Natural killer cell (primary cell): Measurements from ENCODE around the gene ADCY2. TPM values are rescaled to one million over a fixed set of nuclear protein-coding genes. Genes with fewer than 3 reads are reported as not detected.

ENCODE experiments used
- ATAC-seq, 3 donors: fragments of 150-1000 bp in 2 of 3; fragments of 200-7000 bp in 1 of 3; cut with Tn5 transposase; 1 replicate in 1 of 3; 2 replicates in 2 of 3; pipeline ENCODE4 v1.10.0; 2021; ENCODE audit warnings: mild to moderate bottlenecking in 2 of 3, moderate library complexity in 2 of 3
- DNase-seq, 2 donors: peaks; one replicate each; pipeline versions ENCODE4 v3.0.0 to v3.0.0-alpha.2; 2013 to 2021; ENCODE audit warnings: mixed read lengths in 1 of 2
- H3K27ac ChIP-seq: one replicate; pipeline ENCODE4 v1.5.1; 2013; ENCODE audit warnings: mild to moderate bottlenecking, low read length
- H3K27me3 ChIP-seq: one replicate; pipeline ENCODE4 v1.6.1; 2013; ENCODE audit warnings: low read length; ENCODE audit not compliant: control insufficient read depth, insufficient read depth
- H3K36me3 ChIP-seq: one replicate; pipeline ENCODE4 v1.6.1; 2013; ENCODE audit warnings: low read length; ENCODE audit not compliant: control insufficient read depth, insufficient read depth
- H3K4me1 ChIP-seq: one replicate; pipeline ENCODE4 v1.6.1; 2013; ENCODE audit warnings: low read length; ENCODE audit not compliant: control insufficient read depth, insufficient read depth
- H3K4me3 ChIP-seq: one replicate; pipeline ENCODE4 v1.5.1; 2013; ENCODE audit warnings: low read length
- H3K9me3 ChIP-seq: one replicate; pipeline ENCODE4 v1.6.1; 2013; ENCODE audit warnings: low read length; ENCODE audit not compliant: control insufficient read depth, insufficient read depth
- H3K27ac Mint-ChIP-seq, 2 donors: one replicate each; pipeline ENCODE4 v1.8.0; 2022; ENCODE audit warnings: mild to moderate bottlenecking in 2 of 2, mixed read lengths in 2 of 2, moderate library complexity in 1 of 2
- H3K27me3 Mint-ChIP-seq, 2 donors: one replicate each; pipeline ENCODE4 v1.8.0; 2022; ENCODE audit warnings: low read depth in 2 of 2, mixed read lengths in 2 of 2
- H3K36me3 Mint-ChIP-seq: one replicate; pipeline ENCODE4 v1.8.0; 2022; ENCODE audit warnings: mixed read lengths
- H3K4me1 Mint-ChIP-seq, 2 donors: one replicate each; pipeline ENCODE4 v1.8.0; 2022; ENCODE audit warnings: mixed read lengths in 2 of 2
- H3K4me3 Mint-ChIP-seq: one replicate; pipeline ENCODE4 v1.8.0; 2022; ENCODE audit warnings: mild to moderate bottlenecking, moderate library complexity, mixed read lengths
- H3K9me3 Mint-ChIP-seq, 2 donors: one replicate each; pipeline ENCODE4 v1.8.0; 2022; ENCODE audit warnings: mixed read lengths in 2 of 2
- whole genome bisulfite sequencing: methylation state at CpG from one replicate; pipeline ENCODE4 v1.1.7; 2013; ENCODE audit warnings: missing lambda C conversion rate; ENCODE audit not compliant: insufficient coverage; 5-methylcytosine and 5-hydroxymethylcytosine counted together
- intact Hi-C: fragments of 100-400 bp; cut with micrococcal nuclease; formaldehyde crosslinking; loops from one replicate; pipeline ENCODE4 v1.14.2; 2022
- total RNA-seq, 4 donors: library from RNA; stranded (reverse); fragments of 120-200 nt in 1 of 4; gene quantifications; one replicate each; pipeline versions ENCODE4 v1.2.3 to v1.2.4, GENCODE V29; 2013 to 2022
- TF ChIP-seq, protein P1 (sequence below): fragments of 200-600 bp; IDR thresholded peaks from one replicate; pipeline ENCODE4 v1.8.0; 2022; ENCODE audit warnings: antibody characterized with exemption

ADCY2 gene
- total RNA-seq, 3 donors from 2014 or later (not counting 1 experiment from before 2014, with no cell fraction given) = not detected

DNA sequence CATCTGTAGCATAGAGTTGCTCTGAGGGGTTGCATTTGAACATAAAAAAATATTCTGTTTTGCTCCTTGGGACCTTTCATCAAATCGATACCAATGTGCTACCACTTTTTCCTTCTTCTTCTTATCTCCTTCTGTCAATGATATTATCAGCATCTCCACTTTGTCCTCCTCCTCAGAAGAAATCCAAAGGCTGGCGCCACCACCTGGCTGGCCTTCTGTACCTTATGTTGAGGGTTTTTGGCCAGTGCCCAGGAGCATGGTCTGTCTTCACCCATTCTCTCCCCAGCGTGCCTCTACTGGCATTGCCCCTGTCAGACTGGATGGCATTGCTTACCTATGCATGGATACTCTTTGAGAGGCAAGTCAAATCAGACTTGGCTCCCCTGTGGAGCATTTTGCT is 287.8 kb downstream of the ADCY2 start:
- H3K36me3 Mint-ChIP-seq = no peaks in the 10 kb centered on the region
- no peak overlapping the region for H3K27ac Mint-ChIP-seq
- intact Hi-C loops = no loop called here
- ATAC-seq (no peak), DNase-seq (no peak)
- H3K4me3 ChIP-seq = no peak overlapping the region
- TF ChIP-seq, protein P1, sequence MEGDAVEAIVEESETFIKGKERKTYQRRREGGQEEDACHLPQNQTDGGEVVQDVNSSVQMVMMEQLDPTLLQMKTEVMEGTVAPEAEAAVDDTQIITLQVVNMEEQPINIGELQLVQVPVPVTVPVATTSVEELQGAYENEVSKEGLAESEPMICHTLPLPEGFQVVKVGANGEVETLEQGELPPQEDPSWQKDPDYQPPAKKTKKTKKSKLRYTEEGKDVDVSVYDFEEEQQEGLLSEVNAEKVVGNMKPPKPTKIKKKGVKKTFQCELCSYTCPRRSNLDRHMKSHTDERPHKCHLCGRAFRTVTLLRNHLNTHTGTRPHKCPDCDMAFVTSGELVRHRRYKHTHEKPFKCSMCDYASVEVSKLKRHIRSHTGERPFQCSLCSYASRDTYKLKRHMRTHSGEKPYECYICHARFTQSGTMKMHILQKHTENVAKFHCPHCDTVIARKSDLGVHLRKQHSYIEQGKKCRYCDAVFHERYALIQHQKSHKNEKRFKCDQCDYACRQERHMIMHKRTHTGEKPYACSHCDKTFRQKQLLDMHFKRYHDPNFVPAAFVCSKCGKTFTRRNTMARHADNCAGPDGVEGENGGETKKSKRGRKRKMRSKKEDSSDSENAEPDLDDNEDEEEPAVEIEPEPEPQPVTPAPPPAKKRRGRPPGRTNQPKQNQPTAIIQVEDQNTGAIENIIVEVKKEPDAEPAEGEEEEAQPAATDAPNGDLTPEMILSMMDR = no peak
- no peaks in the 10 kb centered on the region for H3K27me3 Mint-ChIP-seq
- peaks cover 0 to 6% of the 10 kb centered on the region in 2 donors for H3K9me3 Mint-ChIP-seq
- peaks cover 3% of the 10 kb centered on the region for H3K9me3 ChIP-seq
- WGBS = 77% methylated on average over 3 of the region's 3 CpGs
- no peaks in the 10 kb centered on the region for H3K36me3 ChIP-seq
- no peaks in the 10 kb centered on the region for H3K4me1 ChIP-seq
- H3K4me3 Mint-ChIP-seq = no peak overlapping the region
- H3K27me3 ChIP-seq = no peaks in the 10 kb centered on the region
- no peaks in the 10 kb centered on the region for H3K4me1 Mint-ChIP-seq
- H3K27ac ChIP-seq = no peak overlapping the region

DNA sequence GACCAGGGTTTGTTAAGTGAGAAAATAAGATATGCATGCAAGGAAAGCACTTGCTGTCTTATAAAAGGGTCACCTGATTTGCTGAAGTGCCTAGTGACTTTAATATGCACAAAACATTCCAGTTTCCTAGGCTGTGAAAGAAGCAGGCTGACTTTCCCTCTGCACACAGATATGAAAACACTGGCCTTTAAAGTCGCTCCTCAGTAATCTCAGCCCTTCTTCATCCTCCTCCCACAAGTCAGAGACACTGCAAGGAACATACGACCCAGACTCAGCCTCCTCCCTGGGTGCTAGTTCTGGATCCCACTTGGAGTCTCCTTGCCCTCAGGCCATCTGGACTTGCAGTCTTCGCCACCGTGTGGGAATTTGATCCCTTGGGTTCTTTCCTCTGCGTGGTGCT is 288.9 kb downstream of the ADCY2 start:
- no peaks in the 10 kb centered on the region for H3K27me3 Mint-ChIP-seq
- Histone ChIP-seq H3K4me1 (no peaks in the 10 kb centered on the region), H3K27me3 (no peaks in the 10 kb centered on the region), H3K36me3 (no peaks in the 10 kb centered on the region), H3K4me3 (no peak overlapping the region), H3K27ac (no peak overlapping the region), H3K9me3 (peaks cover 3% of the 10 kb centered on the region)
- intact Hi-C loops = no loop called here
- peaks cover 0 to 3% of the 10 kb centered on the region in 2 donors for H3K9me3 Mint-ChIP-seq
- ATAC-seq (no peak), DNase-seq (no peak)
- WGBS = 78% methylated on average over 5 of the region's 5 CpGs
- H3K36me3 Mint-ChIP-seq = no peaks in the 10 kb centered on the region
- TF ChIP-seq, protein P1 = no peak
- no peak overlapping the region for H3K4me3 Mint-ChIP-seq
- no peaks in the 10 kb centered on the region for H3K4me1 Mint-ChIP-seq
- H3K27ac Mint-ChIP-seq = no peak overlapping the region

DNA sequence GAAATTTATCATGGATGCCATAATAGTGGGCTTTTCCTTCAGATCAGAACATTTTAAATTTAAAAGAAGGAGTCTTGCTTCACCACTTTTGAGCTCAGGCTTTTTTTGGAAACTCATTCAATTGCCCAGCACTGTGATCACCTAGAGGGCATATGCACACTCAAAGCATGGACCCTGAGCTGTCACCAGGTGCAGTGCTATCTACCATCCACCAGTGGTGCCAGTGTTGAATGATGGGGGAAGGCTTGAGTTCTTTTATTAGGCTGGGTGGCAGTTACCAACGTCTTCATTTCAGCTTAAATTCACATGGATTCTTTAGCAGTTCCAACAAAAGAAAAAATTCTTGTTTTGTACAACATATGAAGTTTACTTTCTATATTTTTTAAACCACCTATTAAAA is 290.9 kb downstream of the ADCY2 start:
- no peak overlapping the region for H3K4me3 ChIP-seq
- Mint-ChIP-seq H3K27me3 (no peaks in the 10 kb centered on the region), H3K4me3 (no peak overlapping the region), H3K36me3 (no peaks in the 10 kb centered on the region), H3K9me3 (peaks cover 0 to 2% of the 10 kb centered on the region in 2 donors), H3K27ac (no peak overlapping the region), H3K4me1 (no peaks in the 10 kb centered on the region)
- TF ChIP-seq, protein P1 = no peak
- H3K36me3 ChIP-seq = no peaks in the 10 kb centered on the region
- no peak for DNase-seq
- no peak for ATAC-seq
- no peaks in the 10 kb centered on the region for H3K4me1 ChIP-seq
- H3K27me3 ChIP-seq = no peaks in the 10 kb centered on the region
- intact Hi-C loops = no loop called here
- H3K9me3 ChIP-seq = peaks cover 3% of the 10 kb centered on the region
- H3K27ac ChIP-seq = no peak overlapping the region
- no CpG with 5 or more reads among the region's 1 CpG for WGBS

DNA sequence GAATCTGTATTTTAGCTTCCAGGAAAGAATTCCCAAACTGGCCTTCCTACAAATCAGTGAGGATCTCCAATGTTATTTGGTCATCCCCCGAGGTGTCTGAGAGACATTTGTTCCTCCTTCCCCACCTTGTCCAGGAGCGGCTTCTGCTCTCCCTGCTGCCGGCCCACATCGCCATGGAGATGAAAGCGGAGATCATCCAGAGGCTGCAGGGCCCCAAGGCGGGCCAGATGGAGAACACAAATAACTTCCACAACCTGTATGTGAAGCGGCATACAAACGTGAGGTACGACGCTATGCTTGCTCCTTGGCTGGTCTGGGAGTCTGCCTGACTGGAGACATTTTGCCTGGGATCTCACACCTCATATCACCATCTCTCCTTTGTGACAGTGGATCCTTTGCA is 294.6 kb downstream of the ADCY2 start:
- intact Hi-C loops = no loop called here
- peaks cover 0 to 6% of the 10 kb centered on the region in 2 donors for H3K9me3 Mint-ChIP-seq
- H3K36me3 ChIP-seq = no peaks in the 10 kb centered on the region
- H3K27ac ChIP-seq = no peak overlapping the region
- H3K36me3 Mint-ChIP-seq = no peaks in the 10 kb centered on the region
- no peaks in the 10 kb centered on the region for H3K27me3 Mint-ChIP-seq
- WGBS = 79% methylated on average over 10 of the region's 10 CpGs
- H3K4me3 ChIP-seq = no peak overlapping the region
- H3K4me1 ChIP-seq = no peaks in the 10 kb centered on the region
- H3K4me3 Mint-ChIP-seq = no peak overlapping the region
- ATAC-seq (no peak), DNase-seq (no peak)
- no peaks in the 10 kb centered on the region for H3K27me3 ChIP-seq
- no peaks in the 10 kb centered on the region for H3K9me3 ChIP-seq
- TF ChIP-seq, protein P1 = no peak
- no peaks in the 10 kb centered on the region for H3K4me1 Mint-ChIP-seq
- H3K27ac Mint-ChIP-seq = no peak overlapping the region
